Osteocyte (in vitro differentiated cells): ENCODE data around the gene SPRING1. TPM values are rescaled to one million over a fixed set of nuclear protein-coding genes. Genes with fewer than 3 reads are reported as not detected.

Source experiments
- DNase-seq: peaks from one replicate; pipeline ENCODE4 v3.0.0; 2021; ENCODE audit warnings: mixed read lengths; ENCODE audit not compliant: unreplicated experiment; ENCODE audit errors: extremely low spot score
- H3K27ac Mint-ChIP-seq: one replicate; pipeline ENCODE4 v1.8.0; 2021; ENCODE audit warnings: mild to moderate bottlenecking, mixed read lengths; ENCODE audit not compliant: unreplicated experiment
- H3K27me3 Mint-ChIP-seq: one replicate; pipeline ENCODE4 v1.8.0; 2021; ENCODE audit warnings: mixed read lengths; ENCODE audit not compliant: unreplicated experiment
- H3K36me3 Mint-ChIP-seq: one replicate; pipeline ENCODE4 v1.8.0; 2021; ENCODE audit warnings: mixed read lengths; ENCODE audit not compliant: unreplicated experiment
- H3K4me1 Mint-ChIP-seq: one replicate; pipeline ENCODE4 v1.8.0; 2021; ENCODE audit warnings: mixed read lengths; ENCODE audit not compliant: unreplicated experiment
- H3K4me3 Mint-ChIP-seq: one replicate; pipeline ENCODE4 v1.8.0; 2021; ENCODE audit warnings: mild to moderate bottlenecking, moderate library complexity, mixed read lengths; ENCODE audit not compliant: unreplicated experiment
- H3K9me3 Mint-ChIP-seq: one replicate; pipeline ENCODE4 v1.8.0; 2021; ENCODE audit warnings: mixed read lengths; ENCODE audit not compliant: unreplicated experiment
- total RNA-seq: library from RNA; stranded (reverse); gene quantifications from 2 replicates; pipeline ENCODE4 v1.2.1, GENCODE V29; 2021
- TF ChIP-seq, protein P1 (sequence below): fragments of 200-600 bp; sonication (generic); IDR thresholded peaks from 2 replicates; pipeline ENCODE4 v1.5.0; 2021; ENCODE audit warnings: antibody characterized with exemption, mild to moderate bottlenecking, moderate library complexity

The SPRING1 gene
- total RNA-seq, 1 donor from 2014 or later: 36.9 TPM

DNA sequence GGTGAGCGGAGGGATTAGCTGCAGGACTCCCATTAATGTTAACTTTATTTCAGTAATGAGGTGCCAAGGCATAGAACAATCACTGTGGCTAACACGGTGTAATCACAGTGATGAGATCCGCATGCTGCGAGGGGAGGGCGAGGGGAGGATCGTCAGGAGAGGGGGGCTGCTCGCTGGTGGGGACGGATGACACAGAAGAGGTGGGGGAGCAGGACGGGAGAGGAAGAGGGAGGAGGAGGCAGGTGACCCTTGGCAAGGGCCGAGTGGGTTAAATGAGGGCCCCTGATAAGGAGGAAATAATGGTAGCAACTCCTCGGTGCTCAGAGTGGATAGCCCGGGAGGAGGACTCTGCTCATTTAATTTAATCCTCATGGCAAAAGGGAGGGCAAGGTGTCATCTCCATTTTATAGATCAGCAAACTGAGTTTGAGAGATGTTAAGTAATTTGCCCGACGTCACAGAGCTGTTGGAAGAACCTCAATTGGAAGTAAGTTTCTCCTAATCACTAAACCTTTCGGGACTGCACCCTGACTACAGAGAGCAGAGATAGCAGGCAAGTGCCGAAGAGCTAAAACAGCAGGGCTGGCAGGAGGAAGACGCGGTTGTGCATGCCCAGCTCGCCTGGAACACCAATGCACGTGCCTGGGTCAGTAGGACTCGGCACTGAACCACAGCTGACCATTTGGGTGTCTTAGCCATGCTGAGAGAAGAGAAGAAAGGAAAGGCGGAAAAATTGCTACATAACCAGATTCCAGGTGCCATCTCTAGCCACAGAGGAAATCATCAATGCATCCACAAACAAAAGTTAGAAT is 43.0 kb downstream of the SPRING1 start:
- Mint-ChIP-seq H3K9me3 (no peaks in the 10 kb centered on the region), H3K27ac (no peak overlapping the region), H3K27me3 (peaks cover 32% of the 10 kb centered on the region), H3K36me3 (no peaks in the 10 kb centered on the region), H3K4me3 (no peak overlapping the region), H3K4me1 (peaks cover 16% of the 10 kb centered on the region)
- TF ChIP-seq, protein P1, sequence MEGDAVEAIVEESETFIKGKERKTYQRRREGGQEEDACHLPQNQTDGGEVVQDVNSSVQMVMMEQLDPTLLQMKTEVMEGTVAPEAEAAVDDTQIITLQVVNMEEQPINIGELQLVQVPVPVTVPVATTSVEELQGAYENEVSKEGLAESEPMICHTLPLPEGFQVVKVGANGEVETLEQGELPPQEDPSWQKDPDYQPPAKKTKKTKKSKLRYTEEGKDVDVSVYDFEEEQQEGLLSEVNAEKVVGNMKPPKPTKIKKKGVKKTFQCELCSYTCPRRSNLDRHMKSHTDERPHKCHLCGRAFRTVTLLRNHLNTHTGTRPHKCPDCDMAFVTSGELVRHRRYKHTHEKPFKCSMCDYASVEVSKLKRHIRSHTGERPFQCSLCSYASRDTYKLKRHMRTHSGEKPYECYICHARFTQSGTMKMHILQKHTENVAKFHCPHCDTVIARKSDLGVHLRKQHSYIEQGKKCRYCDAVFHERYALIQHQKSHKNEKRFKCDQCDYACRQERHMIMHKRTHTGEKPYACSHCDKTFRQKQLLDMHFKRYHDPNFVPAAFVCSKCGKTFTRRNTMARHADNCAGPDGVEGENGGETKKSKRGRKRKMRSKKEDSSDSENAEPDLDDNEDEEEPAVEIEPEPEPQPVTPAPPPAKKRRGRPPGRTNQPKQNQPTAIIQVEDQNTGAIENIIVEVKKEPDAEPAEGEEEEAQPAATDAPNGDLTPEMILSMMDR: no peak
- DNase-seq: no peak

DNA sequence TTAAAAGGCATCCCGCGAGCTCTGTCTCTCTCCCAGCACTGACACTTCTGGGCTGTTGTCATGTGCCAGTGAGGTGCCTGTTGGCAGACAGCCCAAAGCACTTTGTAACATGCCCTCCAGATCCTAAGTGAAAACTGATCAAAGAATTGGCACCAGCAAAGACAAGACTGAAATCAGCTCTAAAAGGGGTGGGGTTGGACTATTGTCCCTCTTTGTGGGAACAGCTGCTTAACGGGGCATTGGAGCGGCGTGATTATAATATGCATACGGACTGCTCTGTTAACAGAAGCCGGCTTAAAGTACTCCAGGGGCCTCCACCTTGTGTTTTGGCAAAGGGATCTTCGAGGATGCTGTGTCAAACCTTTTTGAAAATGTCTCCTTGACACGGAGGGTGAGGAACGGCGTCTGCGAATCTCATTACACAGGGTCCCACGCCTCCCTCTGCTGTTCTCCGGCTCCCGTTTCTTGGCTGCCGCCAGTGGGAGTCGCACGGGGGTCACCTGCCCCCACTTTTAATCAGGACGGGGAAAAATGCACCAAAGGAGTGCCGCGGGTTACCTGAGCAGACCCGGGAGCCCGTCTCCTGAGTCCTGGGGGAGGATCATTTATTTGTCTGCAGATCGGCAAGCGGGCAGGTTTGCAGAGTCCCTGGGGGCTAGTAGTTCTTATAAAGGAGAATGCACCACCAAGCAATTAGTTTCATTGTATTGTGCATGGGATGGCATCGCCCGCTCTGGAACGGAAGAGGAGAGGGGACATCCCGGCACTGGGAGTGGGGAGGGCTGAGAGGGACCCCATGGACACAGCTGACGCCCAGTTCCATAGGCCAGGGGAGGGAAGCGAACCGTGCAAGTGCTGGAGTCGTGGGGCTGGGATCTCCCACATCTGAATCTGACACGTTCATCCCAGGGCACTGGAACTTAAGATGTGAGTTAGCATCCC is 44.3 kb downstream of the SPRING1 start:
- TF ChIP-seq, protein P1: no peak
- Mint-ChIP-seq H3K36me3 (no peaks in the 10 kb centered on the region), H3K4me1 (peaks cover 12% of the 10 kb centered on the region), H3K9me3 (no peaks in the 10 kb centered on the region), H3K4me3 (peak overlapping the region; percentile 14), H3K27me3 (peaks cover 32% of the 10 kb centered on the region), H3K27ac (no peak overlapping the region)
- DNase-seq: no peak

DNA sequence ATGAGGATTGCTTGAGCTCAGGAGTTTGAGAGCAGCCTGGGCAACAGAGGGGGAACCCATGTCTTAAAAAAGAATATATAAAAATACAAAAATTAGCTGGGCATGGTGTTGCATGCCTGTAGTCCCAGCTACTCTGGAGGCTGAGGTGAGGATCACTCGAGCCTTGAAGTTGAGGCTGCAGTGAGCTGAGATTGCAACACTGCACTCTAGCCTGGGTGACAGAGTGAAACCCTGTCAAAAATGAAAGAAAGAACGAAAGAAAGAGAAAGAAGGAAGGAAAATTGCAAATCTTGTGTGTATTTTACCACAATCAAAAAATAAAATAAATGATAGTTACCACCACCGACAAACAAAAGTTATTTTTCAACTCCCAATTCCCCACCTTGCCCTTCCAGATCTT is 45.3 kb downstream of the SPRING1 start:
- no peak for DNase-seq
- Mint-ChIP-seq H3K4me1 (peaks cover 10% of the 10 kb centered on the region), H3K36me3 (no peaks in the 10 kb centered on the region), H3K4me3 (no peak overlapping the region), H3K9me3 (no peaks in the 10 kb centered on the region), H3K27me3 (peaks cover 32% of the 10 kb centered on the region), H3K27ac (no peak overlapping the region)
- TF ChIP-seq, protein P1: no peak

DNA sequence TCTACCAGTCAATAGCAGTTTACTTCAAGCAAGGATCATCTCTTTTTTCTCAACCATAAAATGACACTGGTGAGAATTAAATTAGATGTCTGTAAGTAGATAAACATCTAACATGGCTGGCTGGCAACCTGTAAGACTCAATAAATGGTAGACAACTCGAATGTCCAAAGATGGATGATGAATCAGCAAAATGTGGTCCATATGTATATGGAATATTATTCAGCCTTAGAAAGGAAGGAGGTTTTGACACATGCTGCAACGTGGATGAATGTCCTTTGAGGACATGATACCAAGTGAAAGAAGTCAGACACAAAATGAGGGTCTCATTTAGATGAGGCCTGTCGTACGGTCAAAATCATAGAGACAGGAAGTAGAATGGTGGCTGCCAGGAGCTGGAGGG is 46.2 kb downstream of the SPRING1 start:
- H3K27ac Mint-ChIP-seq: no peak overlapping the region
- H3K4me3 Mint-ChIP-seq: no peak overlapping the region
- H3K36me3 Mint-ChIP-seq: no peaks in the 10 kb centered on the region
- no peak for DNase-seq
- H3K9me3 Mint-ChIP-seq: no peaks in the 10 kb centered on the region
- TF ChIP-seq, protein P1: no peak
- H3K27me3 Mint-ChIP-seq: peaks cover 32% of the 10 kb centered on the region
- peaks cover 10% of the 10 kb centered on the region for H3K4me1 Mint-ChIP-seq

DNA sequence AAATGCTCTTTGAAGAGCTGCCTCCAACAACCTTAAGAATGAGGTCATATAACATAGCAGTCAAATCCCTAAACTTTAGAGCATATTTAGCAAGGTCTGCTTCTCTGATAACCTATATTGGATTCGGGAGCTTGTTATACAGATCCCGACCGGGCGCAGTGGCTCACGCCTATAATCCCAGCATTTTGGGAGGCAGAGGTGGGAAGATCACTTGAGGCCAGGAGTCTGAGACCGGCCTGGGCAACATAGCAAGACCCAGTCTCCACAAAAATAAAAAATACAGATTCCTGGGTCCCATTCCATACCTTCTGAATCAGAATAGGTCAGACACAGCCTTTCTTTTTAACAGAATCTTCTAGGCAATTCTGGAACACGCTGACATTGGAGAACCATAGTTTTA is 46.7 kb downstream of the SPRING1 start:
- TF ChIP-seq, protein P1: no peak
- H3K27me3 Mint-ChIP-seq: peaks cover 32% of the 10 kb centered on the region
- no peak for DNase-seq
- peaks cover 10% of the 10 kb centered on the region for H3K4me1 Mint-ChIP-seq
- H3K36me3 Mint-ChIP-seq: no peaks in the 10 kb centered on the region
- H3K4me3 Mint-ChIP-seq: no peak overlapping the region
- no peaks in the 10 kb centered on the region for H3K9me3 Mint-ChIP-seq
- no peak overlapping the region for H3K27ac Mint-ChIP-seq
